GM18505 (cell line): Measurements from ENCODE around the gene ZMYND11.

Experiments used
- ATAC-seq: cut with Tn5 transposase; IDR thresholded peaks from one replicate; pipeline ENCODE4 v1.9.1; 2021; ENCODE audit not compliant: unreplicated experiment
- POLR2A ChIP-seq: IDR thresholded peaks from 4 replicates; pipeline ENCODE4 v1.6.1; 2011; ENCODE audit warnings: borderline replicate concordance; ENCODE audit not compliant: insufficient read depth, insufficient read length; ENCODE audit errors: extremely low read depth

ZMYND11 gene

DNA sequence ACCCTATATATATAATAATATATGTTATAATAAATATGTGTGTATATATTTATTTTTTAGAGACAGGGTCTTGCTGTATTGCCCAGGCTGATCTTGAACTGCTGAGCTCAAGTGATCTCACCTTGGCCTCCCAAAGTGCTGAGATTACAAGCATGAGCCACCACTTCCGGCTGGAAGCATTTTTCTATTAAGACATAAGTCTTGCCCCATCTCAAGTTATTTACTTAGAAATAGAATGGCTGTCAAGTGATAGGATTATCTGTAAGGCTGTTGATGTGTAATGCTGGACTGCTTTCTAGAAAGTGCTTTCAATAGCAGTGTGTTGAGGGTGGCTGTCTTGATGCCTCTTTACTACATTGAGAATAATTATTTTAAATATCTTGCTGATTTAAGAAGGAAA is 65.2 kb downstream of the ZMYND11 start:
- TF ChIP-seq POLR2A = no peak

DNA sequence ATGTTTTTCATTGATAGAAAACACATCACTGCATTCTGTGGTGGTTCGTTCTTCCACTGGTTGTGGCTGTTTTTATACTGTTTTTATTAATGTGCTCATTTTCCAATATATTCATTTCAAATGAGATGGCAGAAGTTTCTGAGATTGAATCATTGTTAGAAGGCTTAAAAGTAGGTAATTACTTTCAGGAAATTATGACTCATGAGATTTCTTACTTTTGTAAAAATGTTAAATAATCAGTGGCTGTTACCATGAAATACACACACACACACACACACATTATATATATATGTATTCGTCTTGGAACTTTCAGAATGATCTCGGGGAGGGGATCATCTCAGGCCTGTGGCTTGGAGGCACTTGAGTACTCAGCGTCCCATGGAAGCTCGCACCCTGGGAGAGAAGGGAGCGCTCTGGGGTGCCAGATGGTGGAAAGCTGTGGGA is 66.1 kb downstream of the ZMYND11 start:
- ATAC-seq = no peak

More for the DNA sequence above, 65.2 kb downstream of the ZMYND11 start:
- ATAC-seq = no peak

DNA sequence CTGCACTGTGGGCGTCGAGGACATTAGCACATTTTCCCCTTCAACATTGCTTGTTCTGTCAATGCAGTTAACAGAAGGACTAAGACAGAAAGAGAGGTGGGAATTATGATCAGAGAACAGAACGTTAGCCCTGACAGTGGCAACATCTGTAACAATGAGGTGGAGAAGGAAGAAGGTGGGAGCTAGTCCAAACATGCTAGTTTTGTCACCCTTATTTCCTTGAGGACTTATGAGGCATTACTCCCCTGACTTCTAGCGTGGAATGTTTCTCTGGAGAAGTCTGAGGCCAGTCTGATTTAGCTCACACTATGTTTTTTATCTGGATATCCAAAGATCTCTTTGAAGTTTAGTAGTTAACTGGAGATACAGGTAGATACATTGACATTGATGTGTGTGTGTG is 73.4 kb downstream of the ZMYND11 start:
- TF ChIP-seq POLR2A = no peak
- no peak for ATAC-seq

More for the DNA sequence above, 66.1 kb downstream of the ZMYND11 start:
- no peak for TF ChIP-seq POLR2A

DNA sequence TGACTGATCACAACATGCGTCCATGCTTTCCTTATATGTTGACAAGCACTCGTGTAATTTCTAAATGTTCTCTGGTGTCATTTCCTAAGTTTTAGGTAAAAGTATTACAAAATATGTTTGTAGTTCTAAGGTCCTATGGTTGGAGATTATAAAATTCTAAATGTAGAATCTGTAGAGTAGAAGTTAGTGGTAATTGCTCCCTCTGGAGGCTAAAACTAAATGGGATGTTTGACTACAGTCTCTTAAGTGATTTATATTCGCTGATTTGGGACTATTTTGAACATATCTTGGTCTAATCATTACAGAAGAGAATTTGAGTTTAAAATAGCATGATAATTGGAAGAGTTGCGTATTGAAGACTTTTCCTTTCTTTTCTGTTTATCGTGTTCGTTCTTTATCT is 74.1 kb downstream of the ZMYND11 start:
- no peak for ATAC-seq

DNA sequence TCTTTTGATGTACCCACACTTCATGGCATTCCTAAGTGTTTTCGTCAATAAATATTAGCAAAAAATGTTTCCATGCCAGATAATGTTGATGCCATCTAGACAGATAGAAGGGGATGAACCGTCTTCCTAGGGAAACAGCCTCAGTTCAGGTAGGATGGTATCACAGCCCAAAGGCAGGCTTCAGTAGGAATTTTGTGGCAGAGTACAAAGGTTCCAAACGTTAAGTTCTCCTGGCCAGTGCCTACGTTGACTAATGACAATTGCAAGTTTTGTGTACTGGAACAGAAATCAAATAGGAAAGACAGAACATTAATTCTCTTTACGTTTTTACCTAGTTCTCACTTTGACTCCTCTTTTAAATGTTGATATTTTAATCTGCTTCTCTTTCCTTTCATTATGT is 75.0 kb downstream of the ZMYND11 start:
- no peak for ATAC-seq

More for the DNA sequence above, 74.1 kb downstream of the ZMYND11 start:
- TF ChIP-seq POLR2A = no peak

DNA sequence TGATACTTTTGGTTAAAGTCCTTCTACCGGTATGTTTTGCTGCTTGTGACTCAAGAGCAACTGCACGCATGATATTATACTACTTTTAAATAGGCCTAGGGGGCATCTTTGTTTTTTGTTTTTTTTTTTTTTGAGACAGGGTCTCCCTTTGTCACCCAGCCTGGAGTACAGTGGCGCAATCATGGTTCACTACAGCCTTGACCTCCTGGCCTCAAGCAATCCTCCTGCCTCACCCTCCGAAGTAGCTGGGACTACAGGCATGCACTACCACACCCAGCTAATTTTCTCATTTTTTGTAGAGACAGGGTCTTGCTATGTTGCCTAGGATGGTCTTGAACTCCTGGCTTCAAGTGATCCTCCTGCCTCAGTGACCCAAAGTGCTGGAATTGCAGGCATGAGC is 80.2 kb downstream of the ZMYND11 start:
- no peak for ATAC-seq
- TF ChIP-seq POLR2A = no peak

More for the DNA sequence above, 75.0 kb downstream of the ZMYND11 start:
- no peak for TF ChIP-seq POLR2A

DNA sequence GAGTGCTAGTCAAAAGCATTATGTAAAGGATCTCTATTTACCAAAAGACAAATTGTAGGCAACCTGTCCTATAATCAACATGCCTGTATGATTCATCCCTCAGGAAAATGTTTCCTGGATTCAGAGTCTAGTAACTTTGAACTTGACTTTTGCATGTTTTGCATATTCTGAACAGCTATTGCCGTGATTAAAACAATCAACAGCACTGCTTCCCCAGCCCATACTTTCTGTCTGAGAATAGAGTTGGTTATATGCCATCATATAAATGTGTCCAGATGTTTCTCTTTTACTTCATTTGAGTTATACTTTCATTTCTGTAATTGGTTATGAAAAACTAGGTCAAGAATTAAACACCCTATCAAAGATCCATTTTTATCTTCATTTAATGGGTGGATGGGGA is 83.5 kb downstream of the ZMYND11 start:
- no peak for ATAC-seq
- no peak for TF ChIP-seq POLR2A

DNA sequence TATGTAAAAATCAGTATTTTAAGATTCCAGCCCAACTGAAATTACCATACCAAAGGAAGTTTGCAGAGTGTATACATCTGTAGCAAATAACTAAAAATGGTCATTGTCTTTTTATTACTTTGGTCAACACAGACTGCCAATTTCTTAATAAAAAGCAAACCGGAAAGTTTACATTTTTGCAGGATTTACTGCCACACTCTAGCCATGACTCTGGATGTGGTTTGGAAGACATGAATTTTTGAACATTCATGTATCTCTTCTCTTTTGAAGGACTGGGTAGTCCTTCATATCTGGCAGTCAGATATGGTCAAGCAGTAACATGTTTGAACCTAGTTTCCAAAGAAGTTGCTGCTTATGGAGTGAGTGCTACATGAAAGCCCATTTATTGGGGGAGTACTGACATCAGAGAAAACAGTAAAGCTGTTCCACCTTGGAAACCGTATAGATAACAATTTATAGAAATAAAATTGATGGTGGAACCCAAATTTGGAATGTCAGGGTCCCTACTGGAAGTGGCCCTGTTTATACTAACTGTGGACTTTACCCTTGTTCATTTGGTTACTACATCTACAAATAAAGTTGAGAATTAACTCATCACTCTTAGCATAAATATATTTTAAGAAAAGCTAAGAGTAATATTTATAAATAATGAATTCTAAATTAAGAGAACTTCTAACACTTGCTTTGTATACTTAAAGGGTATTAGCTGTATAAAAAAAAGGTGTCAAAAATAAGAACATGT is 84.6 kb downstream of the ZMYND11 start:
- no peak for TF ChIP-seq POLR2A
- no peak for ATAC-seq

DNA sequence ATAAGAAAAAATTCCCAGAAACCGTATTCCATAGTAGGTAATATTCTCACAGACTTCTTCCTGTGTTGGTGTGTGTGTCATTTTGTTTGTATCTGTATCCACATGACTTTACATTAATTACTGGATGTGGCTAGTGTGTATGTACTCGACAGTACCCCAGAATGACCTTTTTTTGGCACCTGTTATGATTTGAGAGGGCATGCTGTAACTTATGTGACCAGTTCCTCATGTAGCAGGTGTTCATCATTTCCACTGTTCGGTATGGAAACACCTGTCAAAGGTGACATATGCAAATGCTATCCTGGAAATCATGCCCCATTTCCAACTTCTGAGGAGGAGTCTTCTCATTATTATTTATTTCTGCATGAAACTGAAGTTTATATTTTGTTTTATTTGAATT is 89.3 kb downstream of the ZMYND11 start:
- TF ChIP-seq POLR2A = no peak
- no peak for ATAC-seq

DNA sequence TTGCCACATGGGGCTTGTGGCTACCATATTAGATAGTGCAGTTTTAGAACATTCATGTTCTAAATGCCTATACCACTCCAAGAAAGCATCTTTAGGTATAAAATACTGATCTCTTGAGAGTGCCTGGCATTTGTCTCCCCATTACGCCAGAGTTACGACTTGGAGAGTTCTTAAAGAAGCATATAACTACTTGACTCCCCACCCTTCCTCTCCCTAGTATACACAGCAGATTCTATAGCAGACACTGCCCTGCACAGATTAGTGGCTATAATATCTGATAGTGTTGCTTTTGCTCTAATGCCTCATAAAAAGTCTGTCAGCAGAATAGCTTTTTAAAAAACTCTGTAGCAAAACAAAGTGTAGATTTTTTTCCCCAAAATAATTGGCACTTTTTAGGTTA is 90.8 kb downstream of the ZMYND11 start:
- TF ChIP-seq POLR2A = no peak
- no peak for ATAC-seq

DNA sequence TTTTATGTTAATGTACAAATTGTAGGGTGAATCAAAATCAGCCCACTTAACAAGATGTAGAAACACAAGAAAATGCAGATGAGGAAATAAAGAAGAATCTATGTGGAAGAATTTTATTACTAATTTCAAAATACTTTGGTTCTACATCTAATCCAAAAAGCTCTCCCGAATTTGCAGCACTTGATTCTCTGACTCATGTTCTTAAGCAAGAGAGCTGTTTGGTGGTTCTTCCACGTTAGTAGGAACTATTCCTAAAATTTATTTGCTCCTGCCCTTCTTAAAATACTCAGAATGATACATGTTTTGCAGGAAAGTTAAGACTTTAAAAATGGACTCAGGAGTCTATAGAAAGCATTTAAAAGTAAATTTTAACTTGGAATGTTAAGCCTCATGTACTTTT is 91.8 kb downstream of the ZMYND11 start:
- ATAC-seq = no peak

DNA sequence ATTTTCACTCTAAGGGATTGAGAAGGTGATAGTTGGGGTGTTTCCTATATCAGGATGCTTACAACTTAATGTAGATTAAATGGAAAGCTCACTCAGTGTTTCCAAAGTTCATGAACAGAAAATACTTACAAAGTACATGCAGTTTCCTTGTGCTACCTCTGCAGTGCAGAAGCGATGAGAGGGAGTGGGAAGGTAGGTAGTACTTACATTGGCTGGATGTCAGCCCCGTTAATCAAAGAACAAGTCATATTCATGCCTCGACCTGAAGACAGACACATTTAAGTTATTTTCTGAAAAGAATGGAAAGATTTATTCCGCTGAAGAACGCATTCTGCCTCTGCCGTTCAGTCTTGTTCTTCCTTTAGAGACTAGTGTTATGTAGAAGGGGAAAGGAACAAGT is 93.1 kb downstream of the ZMYND11 start:
- no peak for TF ChIP-seq POLR2A
- no peak for ATAC-seq

More for the DNA sequence above, 91.8 kb downstream of the ZMYND11 start:
- no peak for TF ChIP-seq POLR2A

DNA sequence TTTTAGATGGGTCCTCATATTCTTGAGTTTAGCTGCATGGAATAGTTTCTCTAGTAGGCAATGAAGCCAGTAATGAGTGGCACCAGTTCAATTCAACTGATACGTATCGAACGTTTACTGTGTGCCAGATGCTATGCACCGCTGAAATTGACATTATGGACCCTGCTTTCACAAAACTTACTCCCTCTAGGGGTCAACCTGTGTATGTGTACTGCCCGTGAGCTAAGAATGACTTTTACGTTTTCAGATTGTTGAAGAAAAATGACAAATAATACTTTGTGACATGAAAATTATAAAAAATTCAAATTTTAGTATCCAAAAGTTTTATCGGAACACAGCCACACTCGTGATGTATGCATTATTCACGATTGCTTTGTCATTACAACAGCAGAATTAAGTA is 95.5 kb downstream of the ZMYND11 start:
- no peak for TF ChIP-seq POLR2A
- ATAC-seq = no peak

DNA sequence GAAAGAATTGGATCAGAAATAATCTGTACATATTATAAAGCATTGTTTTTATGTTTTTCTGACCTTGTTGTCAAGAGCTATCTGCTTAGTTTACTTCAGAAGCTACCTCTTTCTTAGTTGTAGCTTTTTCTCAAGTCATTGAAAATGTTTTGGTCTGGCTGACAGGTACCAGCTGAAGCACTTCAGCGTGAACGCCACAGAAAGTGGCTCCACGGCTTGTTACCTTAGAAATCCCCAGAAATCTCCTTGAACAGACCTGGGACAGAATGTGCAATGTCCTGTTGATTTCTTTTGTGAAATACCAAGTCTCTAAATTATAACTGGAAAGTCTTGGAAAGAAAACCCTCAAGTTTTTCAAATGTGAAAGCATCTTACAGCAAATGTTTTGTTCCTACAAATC is 96.8 kb downstream of the ZMYND11 start:
- TF ChIP-seq POLR2A = no peak
- ATAC-seq = no peak
